NCI-H1092 (cell line): ENCODE results near the gene UTF1.

ENCODE experiments used
- DNase-seq: peaks from one replicate; lab custom pipeline; 2025; lab: John Stamatoyannopoulos, UW

Gene UTF1

DNA sequence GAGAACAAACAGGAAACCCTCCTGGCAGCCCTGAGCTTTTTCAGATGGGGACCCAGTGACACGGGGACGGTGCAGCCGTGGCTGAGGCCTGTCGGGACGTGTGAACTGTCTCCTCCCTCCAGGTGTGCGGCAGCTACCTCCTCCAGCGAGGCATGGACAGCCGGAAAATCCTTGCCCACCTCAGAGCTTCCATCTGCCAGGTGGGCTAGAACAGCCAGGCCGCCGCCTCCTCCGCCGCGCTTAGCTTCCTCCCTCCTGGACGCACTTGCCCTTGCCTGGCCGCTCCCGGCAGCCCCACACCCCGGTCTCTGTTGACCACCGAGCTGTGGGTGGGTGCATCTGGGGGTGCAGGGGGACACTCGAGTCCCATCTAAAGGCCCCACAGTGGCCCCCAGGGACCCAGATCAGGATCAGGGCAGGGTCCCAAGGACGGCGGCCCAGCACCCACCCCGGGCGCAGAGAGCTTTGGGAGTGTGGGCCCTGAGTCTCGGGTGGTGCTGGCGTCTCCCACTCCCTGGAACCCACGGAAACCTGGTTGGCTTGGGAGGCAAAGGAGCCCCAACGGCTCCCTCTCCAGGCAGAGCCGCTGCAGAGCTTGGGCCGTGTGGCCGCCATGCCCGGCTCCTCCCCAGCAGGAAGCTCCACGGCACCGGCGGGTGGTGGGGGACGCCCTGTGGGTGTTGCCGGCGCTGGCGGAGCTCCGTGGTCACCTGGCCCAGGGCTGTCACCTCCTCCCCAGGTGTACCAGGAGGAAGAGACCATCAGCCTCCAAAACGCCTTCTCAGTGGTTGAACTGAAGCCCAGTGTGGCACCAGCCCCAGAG, 32.9 kb upstream of the UTF1 start:
- DNase-seq = no peak

DNA sequence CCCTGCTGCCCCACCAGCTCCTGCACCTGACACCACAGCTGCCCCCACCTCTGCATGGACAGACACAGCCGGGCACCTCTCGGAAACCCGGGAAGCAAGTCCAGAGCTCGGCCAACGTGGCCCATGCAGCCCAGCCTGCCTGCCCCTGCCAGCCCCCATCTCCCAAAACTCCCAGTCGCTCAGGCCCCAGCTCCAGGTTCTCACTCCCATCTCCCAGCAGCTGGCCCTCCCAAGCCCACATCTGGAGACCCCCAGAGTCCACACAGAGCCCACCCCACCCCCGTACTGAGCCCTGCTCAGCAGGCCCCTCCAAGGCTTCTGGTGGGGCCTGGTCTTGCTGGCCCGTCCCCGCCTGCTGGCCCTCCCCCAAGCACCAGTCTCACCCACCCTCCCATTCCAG, 32.2 kb upstream of the UTF1 start:
- DNase-seq = no peak

DNA sequence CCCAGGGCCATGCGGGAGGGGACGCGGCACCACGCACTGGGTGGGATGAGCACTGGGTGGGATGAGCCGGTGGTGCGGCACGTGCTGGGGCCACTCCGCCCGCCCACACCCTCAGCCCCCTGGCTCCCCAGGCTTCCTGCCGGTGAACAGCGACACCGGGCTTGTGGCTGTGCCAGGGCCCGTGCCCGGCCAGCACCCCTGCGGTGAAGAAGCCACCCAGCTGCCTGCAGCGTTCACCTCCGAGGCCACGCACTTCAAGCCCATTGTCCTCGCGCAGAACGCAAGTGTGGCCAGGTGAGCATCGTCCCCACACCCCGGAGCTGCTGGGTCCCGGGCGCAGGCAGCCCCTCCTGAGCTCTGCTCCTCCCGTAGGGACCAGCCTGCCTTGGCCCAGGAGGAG, 31.8 kb upstream of the UTF1 start:
- no peak for DNase-seq

- no peak for DNase-seq
Observed at GRCh38 chr10:133198621-133199487, 31.2 kb upstream of the UTF1 start.

DNA sequence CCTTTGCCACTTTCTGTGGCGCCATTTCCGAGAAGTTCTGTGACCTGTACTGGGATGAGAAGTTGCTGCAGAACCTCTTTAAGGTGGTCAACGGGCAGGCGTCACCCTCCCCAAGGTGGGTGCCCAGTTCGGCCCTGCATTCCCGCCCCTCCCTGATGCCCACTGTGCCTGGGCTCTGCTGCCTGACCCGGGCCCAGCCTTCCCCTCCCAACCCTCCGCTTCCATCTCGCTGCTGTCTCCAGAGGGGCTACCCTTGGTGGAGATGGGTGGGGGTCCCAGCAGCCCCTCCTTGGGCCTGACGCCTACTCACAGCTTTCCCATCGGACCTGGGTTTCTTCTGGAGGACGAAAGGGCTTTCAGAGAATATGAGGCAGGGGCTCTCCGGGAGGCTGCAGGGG, 30.5 kb upstream of the UTF1 start:
- DNase-seq = no peak

DNA sequence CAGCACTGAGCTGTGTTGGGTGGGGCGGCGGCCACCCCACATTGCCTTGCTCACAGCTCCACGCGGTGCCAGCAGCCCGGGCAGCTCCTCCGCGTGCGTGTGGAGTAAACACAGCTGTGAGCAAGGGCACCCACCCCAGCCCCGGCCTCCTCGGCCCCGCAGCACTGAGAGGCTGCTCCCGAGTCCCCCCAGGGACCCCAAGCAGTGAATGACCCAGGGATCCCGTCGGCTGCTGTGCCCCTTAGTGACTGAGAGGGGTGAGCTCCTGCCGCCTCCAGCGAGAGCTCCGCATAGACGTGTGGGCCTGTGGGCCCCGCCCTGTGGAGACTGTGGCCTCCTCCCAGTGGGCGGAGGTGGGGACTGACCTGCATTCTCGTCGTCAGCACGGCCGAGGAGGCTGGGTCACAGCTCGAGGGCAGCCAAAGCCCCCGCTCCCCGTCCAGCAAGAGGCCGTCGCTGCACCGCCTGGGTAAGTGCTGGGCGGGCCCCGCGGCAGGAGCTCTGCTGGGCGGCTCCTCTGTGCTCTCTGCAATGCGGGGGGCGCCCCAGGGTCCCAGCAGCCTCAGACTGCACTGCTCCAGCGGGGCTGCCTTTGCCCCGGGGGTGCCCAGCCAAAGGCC, 29.9 kb upstream of the UTF1 start:
- no peak for DNase-seq

DNA sequence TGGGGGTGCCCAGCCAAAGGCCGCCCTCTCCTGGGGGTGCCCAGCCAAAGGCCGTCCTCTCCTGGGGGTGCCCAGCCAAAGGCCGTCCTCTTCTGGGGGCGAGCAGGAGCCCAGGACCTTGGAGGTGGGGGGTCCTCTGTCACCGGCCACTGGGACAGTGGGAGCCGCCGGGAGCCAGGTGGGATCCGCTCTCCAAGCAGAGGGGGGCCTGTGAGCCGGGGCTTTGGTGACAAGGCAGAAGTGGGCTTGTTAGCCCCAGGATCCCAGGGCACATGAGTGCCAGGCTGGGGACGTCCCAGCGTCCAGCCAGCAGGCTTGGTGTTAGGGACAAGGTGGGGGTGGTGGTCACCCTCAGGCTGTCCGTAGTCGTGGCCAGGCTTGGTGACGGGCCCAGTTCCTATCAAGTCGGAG, 29.4 kb upstream of the UTF1 start:
- no peak for DNase-seq

- no peak for DNase-seq
Observed at GRCh38 chr10:133201151-133201947, 28.7 kb upstream of the UTF1 start.

DNA sequence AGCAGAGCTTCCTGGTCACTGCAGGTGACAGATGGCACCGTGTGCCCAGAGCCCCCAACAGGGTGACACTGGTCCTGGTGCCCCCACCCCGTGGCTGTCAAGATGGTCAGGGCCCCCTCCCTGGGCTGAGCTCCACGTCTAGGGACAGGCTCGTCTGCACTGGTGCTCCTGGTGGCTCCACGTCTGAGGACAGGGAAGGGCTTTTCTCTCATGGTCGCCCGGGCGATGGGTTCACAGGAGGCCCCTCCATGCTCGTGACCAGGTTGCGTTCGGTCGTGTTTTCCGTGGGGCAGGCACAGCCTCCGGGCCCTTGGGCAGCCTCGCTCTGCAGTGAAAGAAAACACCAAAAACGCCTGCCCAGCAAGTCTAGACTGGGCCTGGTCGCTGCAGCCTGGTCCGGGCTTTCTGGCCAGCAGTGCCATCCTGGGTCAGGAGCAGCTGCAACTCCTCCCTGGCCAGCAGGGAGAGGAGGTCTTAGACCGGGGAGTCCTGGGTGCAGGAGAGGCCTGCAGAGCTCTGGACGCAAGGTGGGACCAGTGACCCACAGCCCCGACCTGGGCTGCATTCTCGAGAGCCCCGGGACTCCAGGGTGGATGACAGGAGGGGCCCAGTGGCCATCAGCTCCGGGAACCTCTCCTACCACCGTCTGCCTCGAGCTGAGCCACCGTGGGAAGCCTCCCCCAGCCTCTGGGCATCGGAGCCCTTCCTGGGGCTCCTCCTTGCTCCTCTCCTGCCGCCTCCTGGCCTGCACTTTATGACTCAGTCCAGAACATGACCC, 27.9 kb upstream of the UTF1 start:
- DNase-seq = no peak

DNA sequence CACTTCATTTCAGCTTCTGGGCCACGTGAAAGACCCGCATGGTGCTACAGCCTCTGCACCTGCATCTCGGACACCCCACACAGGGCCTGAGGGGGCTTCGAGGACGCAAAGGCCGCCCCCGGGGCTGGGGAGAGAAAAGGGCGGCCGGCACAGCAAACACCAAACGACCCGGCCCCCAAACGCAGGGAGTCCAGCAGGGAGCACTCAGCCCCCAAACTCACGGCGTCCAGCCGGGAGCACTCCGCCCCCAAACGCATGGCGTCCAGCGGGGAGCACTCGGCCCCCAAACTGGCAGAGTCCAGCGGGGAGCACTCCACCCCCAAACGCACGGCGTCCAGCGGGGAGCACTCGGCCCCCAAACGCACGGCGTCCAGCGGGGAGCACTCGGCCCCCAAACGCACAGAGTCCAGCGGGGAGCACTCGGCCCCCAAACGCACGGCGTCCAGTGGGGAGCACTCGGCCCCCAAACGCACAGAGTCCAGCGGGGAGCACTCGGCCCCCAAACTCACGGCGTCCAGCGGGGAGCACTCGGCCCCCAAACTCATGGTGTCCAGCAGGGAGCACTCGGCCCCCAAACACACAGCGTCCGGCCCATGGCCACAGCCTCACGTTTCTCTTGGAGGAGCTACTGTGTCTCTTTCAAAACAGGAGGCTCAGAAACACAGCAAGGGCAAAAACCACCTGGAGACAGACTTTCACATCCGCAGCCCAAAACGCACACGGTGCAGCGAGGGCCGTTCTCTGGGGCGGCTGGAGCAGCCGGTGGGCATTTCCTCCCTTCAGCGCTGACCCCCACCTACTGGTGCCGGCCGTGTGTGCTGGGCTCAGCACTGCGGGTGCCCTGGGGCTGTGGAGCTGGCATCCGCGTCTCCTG, 27.0 kb upstream of the UTF1 start:
- no peak for DNase-seq

GRCh38 chr10:133203652-133204195, 26.3 kb upstream of the UTF1 start:
- no peak for DNase-seq

- no peak for DNase-seq
Observed at GRCh38 chr10:133204226-133205015, 25.6 kb upstream of the UTF1 start.

- no peak for DNase-seq
Observed at GRCh38 chr10:133205146-133205545, 24.9 kb upstream of the UTF1 start.

GRCh38 chr10:133206356-133207040, 23.5 kb upstream of the UTF1 start:
- no peak for DNase-seq

GRCh38 chr10:133207041-133207600, 22.9 kb upstream of the UTF1 start:
- DNase-seq = no peak

DNA sequence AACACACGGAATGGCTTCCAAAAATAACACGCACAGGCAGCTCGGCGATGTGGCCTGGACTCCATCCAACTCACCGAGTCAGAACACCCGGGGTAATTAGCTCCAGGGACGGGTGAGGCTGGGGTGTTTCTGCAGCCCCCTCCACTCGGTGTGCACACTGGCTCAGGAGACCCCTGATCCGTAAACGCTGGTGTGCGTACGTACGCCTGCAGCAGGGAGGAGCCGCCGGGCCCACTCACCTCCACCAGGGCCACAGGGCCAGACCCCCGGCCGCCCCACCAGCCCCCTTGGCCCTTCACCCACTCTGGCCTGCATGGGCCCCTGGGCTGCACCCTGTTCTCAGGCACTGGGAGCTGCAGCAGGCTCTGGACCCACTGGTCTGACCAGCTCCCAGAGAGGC, 22.4 kb upstream of the UTF1 start:
- no peak for DNase-seq

DNA sequence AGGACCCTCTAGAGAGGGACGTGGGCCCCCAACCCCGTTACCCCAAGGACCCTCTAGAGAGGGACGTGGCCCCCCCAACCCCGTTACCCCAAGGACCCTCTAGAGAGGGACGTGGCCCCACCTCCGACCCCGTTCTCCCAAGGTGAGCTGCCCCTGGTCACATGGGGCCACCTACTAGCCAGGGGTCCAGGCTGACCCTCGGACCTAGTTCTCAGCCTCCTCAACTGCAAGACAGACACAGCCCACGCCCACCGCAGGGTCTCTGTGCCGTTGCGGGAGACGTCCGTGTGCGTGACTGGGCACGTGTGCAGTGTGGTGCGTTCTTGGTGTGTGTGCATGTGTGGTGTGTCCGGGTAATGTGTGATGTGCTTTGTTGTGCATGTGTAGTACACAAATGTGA, 21.6 kb upstream of the UTF1 start:
- DNase-seq = no peak

DNA sequence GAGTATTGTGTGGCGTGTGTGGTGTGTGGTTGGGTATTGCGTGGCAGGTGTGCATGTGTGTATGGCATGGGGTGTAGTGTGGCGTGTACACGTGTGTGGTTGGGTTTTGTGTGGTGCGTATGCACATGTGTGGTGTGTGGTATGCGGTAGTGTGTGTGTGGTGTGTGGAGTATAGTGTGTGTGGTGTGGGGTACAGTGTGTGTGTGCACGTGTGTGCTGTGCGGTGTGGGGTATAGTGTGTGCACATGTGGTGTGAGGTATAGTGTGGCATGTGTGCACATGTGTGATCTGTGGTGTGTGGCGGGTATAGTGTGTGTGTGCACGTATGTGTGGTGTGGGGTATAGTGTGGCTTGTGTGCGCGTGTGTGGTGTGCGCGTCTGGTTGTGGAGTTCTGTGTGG, 20.9 kb upstream of the UTF1 start:
- DNase-seq = no peak
